Measurements from ENCODE around the gene RRP15. TPM values are rescaled to one million over a fixed set of nuclear protein-coding genes. Genes with fewer than 3 reads are reported as not detected.

The RRP15 gene
- total RNA-seq, 1 donor from 2014 or later = 28.4 TPM

Other genes with a start within 250 kb of the RRP15 start
- gene TGFB2, start 60.0 kb downstream of the RRP15 start, total RNA-seq = 308 and 330 TPM in 2 replicates